NCI-H1417 treated with DMSO at 0.1 percent for 48 hours (cell line): ENCODE results near the gene MAPK8IP3.

Source experiments
- DNase-seq: peaks from one replicate; lab custom pipeline; 2025; lab: John Stamatoyannopoulos, UW

Gene MAPK8IP3

DNA sequence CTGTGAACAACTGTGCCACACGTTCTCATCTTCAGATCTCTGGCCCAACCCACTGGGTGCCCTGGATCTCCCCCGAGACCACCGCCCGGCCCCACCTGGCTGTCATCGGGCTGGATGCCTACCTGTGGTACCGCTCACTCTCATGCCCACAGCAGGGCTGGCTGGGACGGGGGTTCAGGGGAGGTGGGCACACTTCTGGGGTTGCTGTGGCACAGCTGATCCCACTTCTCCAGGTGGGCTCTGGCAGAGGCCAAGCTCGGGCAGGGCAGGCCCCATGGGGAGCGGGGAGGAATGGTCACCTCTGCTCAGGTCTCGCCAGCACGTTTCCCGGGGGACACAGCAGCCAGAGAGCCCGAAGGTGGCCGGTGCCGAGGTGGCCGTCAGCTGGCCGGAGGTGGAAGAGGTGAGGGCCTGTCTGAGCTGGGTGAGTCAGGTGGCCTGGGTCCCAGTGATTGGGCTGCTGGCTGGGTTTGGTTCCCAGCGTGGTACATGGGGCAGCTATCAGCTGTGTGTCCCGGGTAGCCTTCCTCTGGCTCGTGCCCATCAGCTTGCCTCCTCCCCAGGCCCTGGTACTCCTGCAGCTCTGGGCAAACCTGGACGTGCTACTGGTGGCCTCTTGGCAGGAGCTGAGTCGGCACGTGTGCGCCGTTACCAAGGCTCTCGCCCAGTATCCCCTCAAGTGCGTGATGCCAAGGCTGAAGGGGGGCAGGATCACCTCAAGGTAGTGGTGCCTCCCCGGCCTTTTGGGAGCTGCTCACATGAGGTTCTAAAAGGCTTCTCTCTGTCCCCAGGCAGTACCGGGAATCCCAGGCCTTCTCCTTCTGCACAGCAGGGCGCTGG, 69.2 kb downstream of the MAPK8IP3 start:
- no peak for DNase-seq

DNA sequence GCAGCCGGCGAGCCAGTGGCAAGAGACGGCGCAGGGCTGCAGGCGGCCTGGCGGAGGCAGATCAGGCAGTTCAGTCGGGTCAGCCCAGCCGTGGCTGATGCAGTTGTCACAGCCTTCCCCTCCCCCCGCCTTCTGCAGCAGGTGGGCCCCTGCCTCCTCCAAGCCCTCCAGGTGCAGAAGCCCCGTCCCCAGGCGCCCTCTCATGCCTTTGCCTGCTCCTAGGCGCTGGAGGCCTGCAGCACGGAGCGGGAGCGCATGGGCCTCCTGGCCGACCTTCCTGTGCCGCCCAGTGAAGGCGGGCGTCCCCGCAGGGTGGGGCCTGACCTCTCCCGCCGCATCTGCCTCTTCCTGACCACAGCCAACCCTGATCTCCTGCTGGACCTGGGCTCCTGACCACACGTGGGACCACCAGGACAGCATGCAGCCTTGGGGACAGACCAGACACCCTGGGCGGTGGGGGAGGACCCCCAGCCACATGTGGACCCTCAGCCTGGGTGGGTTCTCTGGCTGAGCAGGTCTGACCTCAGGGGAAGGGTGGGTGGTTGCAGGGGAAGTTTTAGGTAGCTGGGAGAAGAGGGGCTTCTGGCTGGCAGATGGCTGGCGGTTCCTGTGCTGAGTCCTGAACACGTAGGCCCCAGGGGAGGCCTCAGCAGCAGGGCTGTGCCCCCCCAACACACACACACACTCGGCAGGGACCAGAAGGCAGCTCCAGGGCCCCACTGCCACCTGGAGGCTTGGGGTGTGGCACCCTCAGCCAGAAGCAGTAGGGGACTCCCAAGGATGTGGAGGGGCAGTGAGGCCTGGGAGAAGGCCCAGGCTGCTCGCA, 70.1 kb downstream of the MAPK8IP3 start:
- no peak for DNase-seq

DNA sequence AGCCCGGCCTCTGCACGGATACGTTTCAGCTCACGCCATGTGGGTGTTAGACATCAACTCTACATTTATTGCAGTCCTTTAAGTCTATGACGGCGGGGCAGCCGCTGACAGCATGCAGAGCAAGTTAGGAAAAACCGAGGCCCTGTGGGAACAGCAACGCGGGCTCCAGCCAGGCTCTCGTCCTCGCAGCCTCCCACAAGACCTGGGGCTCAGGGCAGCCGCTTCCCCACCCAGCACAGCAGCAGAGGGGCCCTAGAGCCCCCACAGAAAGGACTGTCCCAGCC, 70.6 kb downstream of the MAPK8IP3 start:
- DNase-seq: no peak

DNA sequence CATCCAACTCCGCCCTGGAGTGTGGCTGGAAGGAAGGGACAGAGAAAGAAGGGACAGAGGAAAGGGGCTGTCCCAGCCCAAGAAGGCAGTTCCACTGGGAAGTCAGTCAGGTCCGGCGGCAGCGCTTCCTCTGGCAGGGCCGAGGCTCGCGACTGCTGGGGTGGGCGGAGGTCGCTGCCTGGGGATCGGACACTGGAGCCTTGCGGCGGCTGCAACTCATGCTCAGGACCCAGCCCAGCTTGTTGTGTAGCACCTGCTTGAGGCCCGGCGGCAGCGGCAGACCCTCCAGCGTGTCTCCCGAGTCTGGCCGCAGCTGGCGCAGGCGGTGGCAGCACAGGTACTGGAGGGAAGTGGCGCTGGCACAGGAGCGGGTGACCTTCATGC, 71.0 kb downstream of the MAPK8IP3 start:
- DNase-seq: no peak

DNA sequence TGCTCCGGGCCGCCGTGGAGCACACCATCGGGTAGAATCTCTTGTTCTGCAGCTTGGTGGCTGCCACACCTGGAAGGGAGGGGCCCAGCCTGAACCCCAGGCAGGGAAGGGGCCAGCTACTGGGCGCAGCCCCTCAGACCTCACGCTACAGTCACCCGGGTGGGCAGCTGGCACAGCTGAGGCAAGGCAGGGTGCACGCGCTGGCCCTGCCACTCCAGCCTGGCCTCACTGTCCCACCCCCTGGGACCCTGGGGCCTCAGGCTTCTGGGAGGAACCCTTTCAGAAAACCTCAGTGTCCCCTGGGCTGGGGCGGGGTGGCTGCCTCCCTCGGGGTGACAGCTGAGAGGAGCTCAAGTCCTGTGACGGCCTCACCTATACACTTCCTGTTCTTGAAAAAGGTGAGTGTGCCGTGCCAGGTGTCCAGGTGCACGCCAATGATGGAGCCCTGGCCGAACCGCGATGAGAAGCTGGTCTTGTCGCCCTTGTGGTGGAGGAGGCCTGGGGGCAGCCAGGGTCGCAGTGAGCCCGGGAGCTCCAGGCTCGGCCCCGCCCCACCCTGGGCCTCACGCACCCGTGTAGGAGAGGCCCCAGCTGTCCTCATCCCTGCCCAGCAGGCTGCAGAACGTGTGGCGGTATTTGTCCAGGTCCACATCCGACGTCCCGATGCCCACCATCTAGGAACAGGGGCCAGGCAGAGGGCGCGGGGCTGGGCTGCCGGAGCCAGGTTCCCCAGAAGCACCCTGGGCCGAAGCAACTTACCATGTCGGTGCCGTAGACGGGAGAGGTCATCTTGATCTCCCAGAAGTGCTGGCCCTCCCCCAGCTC, 71.6 kb downstream of the MAPK8IP3 start:
- no peak for DNase-seq

DNA sequence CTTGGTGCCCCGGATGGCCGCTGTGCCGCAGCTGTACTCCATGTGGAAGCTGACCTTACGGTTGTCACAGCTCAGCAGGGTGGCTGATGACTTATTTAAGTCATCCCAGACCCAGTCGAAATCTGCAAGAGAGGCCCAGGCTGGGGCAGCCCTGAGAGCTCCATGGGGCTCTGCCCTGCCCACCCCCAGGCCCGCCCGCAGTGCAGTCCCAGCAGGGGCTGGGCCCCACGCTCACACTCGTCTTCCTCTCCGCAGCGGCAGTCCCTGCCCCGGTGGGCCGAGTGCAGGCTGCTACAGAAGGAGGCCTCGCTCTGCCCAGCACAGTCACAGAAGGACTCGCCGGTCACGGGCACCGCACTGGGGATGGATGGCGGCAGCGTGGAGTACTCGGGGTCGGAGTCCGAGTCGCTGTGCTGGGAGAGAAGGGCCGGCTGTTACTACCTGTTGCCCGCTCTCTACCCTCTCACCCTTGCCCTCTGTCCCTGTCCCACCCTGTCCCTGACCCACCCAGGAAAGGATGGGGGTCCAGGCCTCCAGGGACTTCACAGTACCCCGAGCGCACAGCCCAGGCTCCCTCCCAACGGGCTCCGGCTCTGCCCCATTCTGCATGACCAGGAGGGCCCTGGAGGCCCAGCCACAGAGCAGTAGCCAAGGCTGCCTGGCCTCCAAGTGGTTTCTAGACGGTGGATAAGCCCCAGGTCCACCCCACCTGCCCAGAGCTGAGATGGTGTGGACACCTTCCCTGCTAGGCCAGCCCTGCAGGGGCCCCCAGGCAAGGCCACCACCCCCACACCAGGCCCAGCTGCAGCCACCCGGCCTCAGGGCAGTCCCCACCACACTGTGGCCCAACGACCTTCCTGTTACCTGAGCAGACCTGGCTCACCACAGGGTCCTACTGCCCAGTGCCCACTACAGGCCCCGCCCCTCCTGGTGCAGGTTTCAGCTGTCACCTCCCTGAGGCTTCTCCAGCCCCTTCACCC, 72.5 kb downstream of the MAPK8IP3 start:
- no peak for DNase-seq

DNA sequence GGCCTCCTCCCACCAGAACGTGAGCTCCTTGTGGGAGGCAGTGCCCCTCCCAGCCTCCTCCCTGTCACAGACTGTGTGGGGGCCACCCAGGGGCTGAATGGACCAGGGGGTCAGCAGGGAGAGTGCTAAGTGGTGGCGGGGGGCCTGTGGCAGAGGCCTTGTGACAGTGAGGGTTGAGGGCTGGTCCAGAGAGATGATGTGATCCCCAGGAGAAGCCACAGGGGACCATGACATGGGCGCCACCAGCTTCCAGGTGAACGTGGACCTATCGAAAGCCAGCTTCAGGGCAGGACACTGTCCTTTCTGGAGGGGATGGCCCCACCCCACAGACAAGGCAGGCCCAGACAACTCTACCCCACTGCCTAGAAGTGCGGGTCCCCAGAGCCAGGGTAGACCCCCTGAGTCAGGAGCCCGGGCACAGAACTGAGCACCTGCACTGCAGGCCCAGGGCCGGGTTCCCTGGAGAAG, 73.3 kb downstream of the MAPK8IP3 start:
- no peak for DNase-seq

DNA sequence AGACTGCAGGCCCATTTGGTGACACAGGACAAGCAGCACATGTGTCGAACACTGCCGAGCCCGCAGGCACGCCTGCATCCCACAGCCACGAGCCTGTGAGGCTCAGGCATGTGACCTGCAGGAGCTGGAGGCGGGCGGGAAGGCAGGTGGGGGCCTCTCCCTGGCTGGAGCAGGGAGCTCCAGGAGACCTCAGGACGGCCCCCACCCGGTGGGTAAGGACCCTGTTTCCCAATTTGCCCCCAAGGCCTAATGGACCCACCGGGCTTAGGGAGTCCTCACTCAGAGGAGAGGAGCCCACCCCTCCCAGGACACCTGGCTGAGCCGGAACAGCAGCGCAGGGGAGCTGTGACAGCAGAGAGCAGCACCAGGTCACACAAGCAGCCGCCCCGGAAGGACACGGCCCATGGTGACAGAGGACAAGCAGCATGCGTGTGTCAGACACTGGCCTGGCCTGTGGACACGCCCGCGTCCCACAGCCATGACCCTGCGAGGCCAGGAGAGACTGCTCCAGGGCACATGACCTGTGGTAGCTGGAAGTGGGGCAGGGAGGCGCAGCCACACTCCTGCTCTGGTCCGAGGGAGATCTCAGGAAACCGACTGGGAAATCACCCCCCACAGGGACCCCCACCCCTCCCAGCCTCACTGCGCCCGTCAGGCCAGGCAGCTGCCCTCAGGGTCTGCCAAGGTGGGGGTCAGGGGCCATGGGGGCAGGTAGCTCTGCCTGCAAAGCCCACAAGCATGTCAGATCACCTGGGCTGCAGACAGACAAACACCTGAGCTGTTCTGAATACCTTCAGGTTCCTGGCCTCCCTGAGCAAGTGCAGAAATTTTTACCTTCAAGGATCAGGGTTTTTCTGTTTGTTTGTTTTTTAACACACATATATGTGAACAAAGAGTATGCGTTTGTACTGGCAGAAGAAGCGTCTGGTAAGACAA, 74.0 kb downstream of the MAPK8IP3 start:
- DNase-seq: no peak

DNA sequence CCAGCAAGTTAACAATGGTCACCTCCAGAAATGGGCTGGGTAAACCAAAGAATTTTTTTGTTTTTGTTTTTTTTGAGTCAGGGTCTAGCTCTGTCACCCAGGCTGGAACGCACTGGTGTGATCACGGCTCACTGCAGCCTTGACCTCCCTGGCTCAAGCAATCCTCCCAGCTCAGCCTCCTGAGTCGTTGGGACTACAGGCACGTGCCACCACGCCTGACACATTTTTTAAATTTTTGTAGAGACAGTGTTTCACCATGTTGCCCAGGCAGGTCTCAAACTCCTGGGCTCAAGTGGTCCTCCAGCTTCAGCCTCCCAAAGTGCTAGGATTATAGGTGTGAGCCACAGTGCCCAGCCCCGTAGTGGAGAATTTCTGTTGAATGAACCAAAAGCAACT, 74.7 kb downstream of the MAPK8IP3 start:
- DNase-seq: no peak

DNA sequence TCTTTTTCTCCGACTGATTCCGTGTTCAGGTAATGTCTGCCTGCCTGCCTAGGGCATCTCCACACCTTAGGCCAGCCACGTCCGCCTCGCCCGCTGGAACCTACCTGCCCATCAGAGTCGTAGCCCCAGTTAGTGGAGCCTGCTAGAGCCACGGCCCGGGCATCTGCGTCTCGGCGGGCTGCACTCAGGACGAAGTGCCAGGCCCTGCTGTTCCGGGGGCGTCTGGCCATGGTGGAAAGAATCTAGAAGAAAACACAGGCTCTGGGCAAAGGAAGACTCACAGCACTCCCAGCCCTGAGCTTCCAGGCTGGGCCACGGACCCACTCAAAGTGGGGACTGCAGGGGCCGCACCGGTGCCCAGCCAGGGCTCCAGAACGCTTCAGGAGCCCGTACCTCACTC, 75.3 kb downstream of the MAPK8IP3 start:
- no peak for DNase-seq

DNA sequence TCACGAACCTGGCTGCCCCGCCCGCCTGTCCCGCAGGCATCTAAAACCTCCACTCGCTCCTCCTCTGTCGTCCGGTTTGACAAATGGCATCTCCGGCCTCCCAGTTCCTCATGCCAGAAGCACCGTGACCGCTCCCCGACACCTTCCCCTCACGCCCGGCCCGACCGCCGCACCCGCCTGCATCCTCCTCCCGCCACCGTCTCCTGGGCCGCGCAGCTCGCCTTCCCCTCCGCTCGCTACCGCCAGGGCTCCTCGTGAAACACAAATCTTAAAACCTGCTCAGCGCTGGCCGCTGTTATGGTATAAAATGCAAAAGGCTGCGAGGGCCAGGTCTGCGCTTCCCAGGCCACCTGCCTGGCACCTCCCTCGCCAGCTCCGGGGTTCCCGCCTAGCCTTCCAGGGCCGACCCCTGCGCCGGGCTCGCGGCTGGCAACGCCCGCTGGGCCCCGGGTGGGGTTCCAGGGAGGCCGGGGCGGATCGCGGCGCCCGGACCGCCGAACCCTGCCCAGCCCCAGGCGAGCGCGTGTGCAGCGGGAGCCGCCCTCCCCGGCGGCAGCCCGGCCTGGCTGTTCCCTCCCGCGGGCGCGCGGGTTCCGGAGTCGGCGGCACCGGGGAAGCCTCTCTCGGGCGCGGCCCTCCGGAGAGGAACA, 75.9 kb downstream of the MAPK8IP3 start:
- DNase-seq: no peak

DNA sequence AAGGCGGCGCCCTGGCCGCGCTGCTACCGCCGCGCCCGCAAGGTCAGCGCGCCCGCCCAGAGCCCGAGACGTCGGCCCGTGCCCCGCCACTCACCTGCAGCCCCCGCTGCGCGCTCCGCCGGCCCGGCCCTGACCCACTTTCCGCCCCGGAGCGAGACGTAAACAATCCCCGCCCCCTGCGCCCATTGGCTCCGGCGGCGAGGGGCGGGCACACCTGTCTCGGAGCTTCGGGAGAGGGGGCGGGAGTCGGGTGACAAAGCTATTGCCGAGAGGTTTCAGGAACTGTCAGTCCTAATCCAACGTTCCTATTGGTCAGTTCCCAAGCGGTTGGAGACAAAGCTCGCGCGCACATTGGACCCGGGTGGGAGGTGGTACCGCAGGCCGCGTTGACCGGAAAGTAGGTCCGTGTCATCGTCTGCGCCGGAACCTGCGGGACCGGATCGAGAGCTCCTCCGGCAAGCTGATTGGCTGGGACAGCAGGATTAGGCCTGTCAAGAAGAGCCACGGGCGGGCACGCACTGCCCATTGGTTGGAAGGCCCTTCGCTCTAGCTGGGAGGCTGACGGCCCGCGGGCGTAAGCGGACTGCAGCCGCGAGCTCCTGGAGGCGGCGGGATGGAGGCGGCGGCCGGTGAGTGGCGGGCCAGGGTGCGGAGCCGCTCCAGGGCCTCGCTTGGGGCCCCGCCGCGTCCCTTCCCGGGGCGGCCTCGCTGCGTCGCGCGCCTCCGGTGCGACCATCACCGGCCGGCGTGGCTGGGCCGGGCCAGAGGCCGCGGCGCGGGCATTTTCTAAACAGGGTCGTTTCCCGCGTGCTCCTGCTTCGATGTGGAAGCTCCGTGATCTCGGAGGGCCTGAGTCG, 76.6 kb downstream of the MAPK8IP3 start, which contains the start of the genes NUBP2 and SPSB3:
NUBP2 (plus strand) TSS at position 553 of the 857 bp plus-strand sequence; CDS start at position 614, 61 bp downstream.
SPSB3 (minus strand) TSS at position 164 of the 857 bp plus-strand sequence. CDS start 1,088 bp downstream, outside the sequence.
- DNase-seq: peak; percentile 98

DNA sequence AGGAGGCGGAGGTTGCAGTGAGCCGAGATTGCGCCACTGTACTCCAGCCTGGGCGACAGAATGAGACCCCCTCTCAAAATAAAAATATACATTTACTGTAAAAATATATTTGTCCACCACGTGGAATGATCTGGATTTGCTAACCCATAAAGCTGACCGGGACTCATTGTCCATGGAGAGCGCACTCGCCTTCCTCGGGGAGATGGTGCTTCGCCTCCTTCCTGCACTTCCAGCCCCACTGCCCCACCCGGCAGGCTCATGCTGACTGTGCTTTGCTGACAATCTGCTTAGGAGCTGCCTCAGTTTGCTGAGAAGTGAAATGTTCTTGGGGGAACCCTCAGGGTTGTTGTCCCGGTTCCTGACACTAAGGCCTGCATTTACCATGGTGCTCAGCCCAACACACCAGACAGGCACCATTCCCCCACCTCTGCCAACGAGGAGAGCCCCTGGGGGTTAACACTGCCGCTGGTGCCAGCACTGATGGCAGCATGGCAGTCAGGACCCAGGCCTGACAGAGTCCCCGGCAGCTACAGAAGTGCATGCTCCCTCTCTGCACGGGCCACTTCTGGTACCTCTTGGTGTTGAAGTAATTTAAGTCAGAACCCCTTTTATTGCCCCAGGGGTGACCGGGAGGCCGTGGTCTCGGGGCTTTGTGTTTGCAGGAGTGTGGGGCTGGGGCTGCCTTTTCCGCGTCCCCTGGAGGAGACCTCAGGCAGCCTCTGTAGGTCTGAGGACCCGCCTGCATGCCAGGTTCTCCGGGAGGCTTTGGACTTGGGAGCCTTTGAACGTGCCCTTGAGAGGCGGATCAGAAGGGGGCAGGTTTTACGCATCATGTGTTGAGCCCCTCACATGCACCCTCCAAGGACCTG, 79.2 kb downstream of the MAPK8IP3 start:
- DNase-seq: no peak

DNA sequence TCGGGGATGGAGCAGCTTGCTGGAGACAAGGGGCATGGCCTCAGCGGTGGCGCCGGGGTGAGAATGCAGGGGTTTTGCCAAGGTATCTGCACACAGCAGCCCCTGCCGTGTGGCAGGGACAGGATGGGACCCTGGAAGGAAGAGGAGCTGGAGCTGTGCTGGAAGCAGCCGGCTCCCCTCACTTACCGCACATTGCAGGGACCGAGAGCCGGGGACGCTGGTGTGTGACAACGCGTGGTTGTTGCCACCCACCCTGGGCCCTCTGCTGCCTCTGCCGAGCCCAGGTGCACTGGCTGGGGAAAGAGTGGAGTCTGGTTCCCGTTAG, 79.8 kb downstream of the MAPK8IP3 start:
- no peak for DNase-seq

DNA sequence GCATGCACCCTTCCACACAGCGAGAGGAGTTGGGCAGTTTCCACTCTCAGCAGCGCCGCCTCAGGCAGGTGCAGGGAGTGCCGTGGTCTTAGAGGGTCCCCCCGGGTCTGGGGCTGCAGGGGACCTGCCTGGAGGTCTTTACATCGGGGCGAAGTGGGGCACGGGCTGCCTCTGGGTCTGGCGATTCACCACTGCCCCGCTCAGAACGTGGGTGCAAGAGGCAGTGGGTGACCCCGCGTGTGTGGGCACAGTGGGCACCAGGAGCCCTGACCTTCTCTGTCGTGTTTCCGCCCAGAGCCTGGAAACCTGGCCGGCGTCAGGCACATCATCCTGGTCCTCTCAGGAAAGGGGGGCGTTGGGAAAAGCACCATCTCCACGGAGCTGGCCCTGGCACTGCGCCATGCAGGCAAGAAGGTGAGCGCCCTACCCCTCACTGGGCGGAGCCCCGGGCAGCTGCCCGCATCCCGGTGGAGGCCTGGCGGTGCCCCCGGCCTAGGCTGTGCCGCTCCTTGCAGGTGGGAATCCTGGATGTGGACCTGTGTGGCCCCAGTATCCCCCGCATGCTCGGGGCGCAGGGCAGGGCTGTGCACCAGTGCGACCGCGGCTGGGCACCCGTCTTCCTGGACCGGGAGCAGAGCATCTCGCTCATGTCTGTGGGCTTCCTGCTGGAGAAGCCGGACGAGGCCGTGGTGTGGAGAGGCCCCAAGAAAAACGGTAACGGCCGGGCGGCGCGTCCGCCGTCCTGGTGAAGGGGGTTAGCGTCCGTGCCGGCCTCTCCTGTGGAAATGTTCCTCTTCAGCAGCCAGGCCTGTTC, 80.5 kb downstream of the MAPK8IP3 start:
- DNase-seq: no peak

DNA sequence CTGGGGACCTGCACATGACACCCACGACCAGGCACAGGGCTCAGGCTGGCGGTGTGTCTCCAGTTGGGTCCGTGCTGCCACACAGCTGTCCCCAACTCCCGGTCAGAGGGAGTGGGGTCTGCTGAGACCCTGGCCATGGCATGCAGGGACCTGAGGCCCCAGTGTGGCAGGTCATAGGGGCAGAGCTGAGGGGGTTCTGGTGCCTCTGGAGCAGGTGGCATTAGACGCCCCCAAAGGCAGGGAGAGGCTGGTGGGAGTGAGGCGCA, 81.0 kb downstream of the MAPK8IP3 start:
- no peak for DNase-seq
